HL-60 (cell line): ENCODE results near the gene CDKL4.

ENCODE experiments used
- DNase-seq, 2 experiments: peaks; one replicate each; pipeline ENCODE4 v3.0.0-alpha.2; 2010 to 2020; ENCODE audit warnings: low read depth in 1 of 2, low spot score in 1 of 2
- H3K27ac ChIP-seq: fragments of 250-450 bp; sonication (Bioruptor Pico); replicated peaks from 2 replicates; pipeline ENCODE4 v1.5.1; 2020; ENCODE audit warnings: mild to moderate bottlenecking, moderate library complexity
- H3K27me3 ChIP-seq: fragments of 250-450 bp; sonication (Bioruptor Pico); 2 replicates; pipeline ENCODE4 v1.5.1; 2021; ENCODE audit warnings: mild to moderate bottlenecking, moderate library complexity; ENCODE audit not compliant: insufficient read depth, poor library complexity, severe bottlenecking
- H3K4me3 ChIP-seq: replicated peaks from 2 replicates; pipeline ENCODE4 v1.5.1; 2011; ENCODE audit warnings: mild to moderate bottlenecking, control low read depth, low read length; ENCODE audit not compliant: insufficient read depth
- CTCF ChIP-seq: IDR thresholded peaks from one replicate; pipeline ENCODE4 v1.5.1; 2011; ENCODE audit warnings: low read length, control low read depth, inconsistent platforms; ENCODE audit not compliant: insufficient read depth
- GABPA ChIP-seq: IDR thresholded peaks from 2 replicates; pipeline ENCODE4 v1.6.1; 2012; ENCODE audit warnings: low read depth
- POLR2AphosphoS5 ChIP-seq: IDR thresholded peaks from 2 replicates; pipeline ENCODE4 v1.6.1; 2012; ENCODE audit warnings: low read depth
- REST ChIP-seq: IDR thresholded peaks from 2 replicates; pipeline ENCODE4 v1.6.1; 2012; ENCODE audit warnings: low read depth; ENCODE audit not compliant: insufficient replicate concordance
- SPI1 ChIP-seq: IDR thresholded peaks from 2 replicates; pipeline ENCODE4 v1.6.1; 2012; ENCODE audit warnings: low read depth, mild to moderate bottlenecking, borderline replicate concordance

The CDKL4 gene

GRCh38 chr2:39225567-39225966 is 18.2 kb downstream of the CDKL4 start:
- TF ChIP-seq REST (no peak), POLR2AphosphoS5 (no peak), SPI1 (no peak), CTCF (no peak), GABPA (no peak)
- Histone ChIP-seq H3K27me3 (no peaks in the 10 kb centered on the region), H3K4me3 (no peak overlapping the region), H3K27ac (no peak overlapping the region)
- no peak for DNase-seq

- Histone ChIP-seq H3K4me3 (no peak overlapping the region), H3K27ac (no peak overlapping the region), H3K27me3 (no peaks in the 10 kb centered on the region)
- DNase-seq, result no peak
- TF ChIP-seq REST (no peak), GABPA (no peak), POLR2AphosphoS5 (no peak)
Measured at GRCh38 chr2:39223909-39224308, 19.9 kb downstream of the CDKL4 start.

- DNase-seq, result no peak
- no peak for TF ChIP-seq SPI1
- no peak overlapping the region for H3K27ac ChIP-seq
- H3K27me3 ChIP-seq, result no peaks in the 10 kb centered on the region
- H3K4me3 ChIP-seq, result no peak overlapping the region
Measured at GRCh38 chr2:39221459-39221858, 22.3 kb downstream of the CDKL4 start.

- Histone ChIP-seq H3K4me3 (no peak overlapping the region), H3K27me3 (no peaks in the 10 kb centered on the region)
- no peak for TF ChIP-seq REST
- TF ChIP-seq CTCF, result no peak
- TF ChIP-seq POLR2AphosphoS5, result no peak
- no peak for TF ChIP-seq GABPA
- TF ChIP-seq SPI1, result no peak
Measured at GRCh38 chr2:39220136-39220535, 23.6 kb downstream of the CDKL4 start.

More at GRCh38 chr2:39220136-39220535, 23.6 kb downstream of the CDKL4 start:
- H3K27ac ChIP-seq, result no peak overlapping the region
- no peak for DNase-seq
